SK-N-MC (cell line): Measurements from ENCODE around the gene NEURL4.

Experiments
- EZH2 ChIP-seq: fragments of 200-600 bp; sonication (generic); IDR thresholded peaks from one replicate; pipeline ENCODE4 v1.6.1; 2017; ENCODE audit warnings: antibody characterized with exemption
- FOXP2 ChIP-seq: optimal IDR thresholded peaks from 2 replicates; pipeline ENCODE3; 2011; ENCODE audit warnings: mild to moderate bottlenecking, moderate library complexity; ENCODE audit not compliant: insufficient read depth; ENCODE audit errors: extremely low read length, control extremely low read depth
- POLR2AphosphoS5 ChIP-seq: IDR thresholded peaks from 2 replicates; pipeline ENCODE4 v1.6.1; 2012; ENCODE audit warnings: mild to moderate bottlenecking, low read depth, low read length, borderline replicate concordance

- TF ChIP-seq EZH2 = no peak
- TF ChIP-seq POLR2AphosphoS5 = no peak
- TF ChIP-seq FOXP2 = no peak
Observed at GRCh38 chr17:7369825-7370224, 40.7 kb upstream of the NEURL4 start.
